Sigmoid colon (tissue), 7 donors: ENCODE measurements around the gene BBC3. TPM values are rescaled to one million over a fixed set of nuclear protein-coding genes. Genes with fewer than 3 reads are reported as not detected.
A peak's percentile ranks its signal among the peaks of the same experiment; 100 is the strongest.

Source experiments
- DNase-seq: peaks from one replicate; pipeline ENCODE4 v3.0.0-alpha.2; 2019
- H3K27ac ChIP-seq, 4 donors: fragments of 200-600 bp; sonication (generic); one replicate each; pipeline ENCODE4 v1.5.1; 2016 to 2019; ENCODE audit warnings: mild to moderate bottlenecking in 1 of 4
- H3K27me3 ChIP-seq, 3 donors: fragments of 200-600 bp; sonication (generic); one replicate each; pipeline ENCODE4 v1.5.1; 2019; ENCODE audit warnings: mild to moderate bottlenecking in 1 of 3
- H3K36me3 ChIP-seq, 4 donors: fragments of 200-600 bp; sonication (generic); one replicate each; pipeline ENCODE4 v1.5.1; 2016 to 2019
- H3K4me1 ChIP-seq, 4 donors: fragments of 200-600 bp; sonication (generic); one replicate each; pipeline ENCODE4 v1.5.1; 2017 to 2019
- H3K4me3 ChIP-seq, 4 donors: fragments of 200-600 bp; sonication (generic); one replicate each; pipeline ENCODE4 v1.5.1; 2017 to 2019; ENCODE audit warnings: mild to moderate bottlenecking in 2 of 4, moderate library complexity in 1 of 4
- H3K9me3 ChIP-seq, 4 donors: fragments of 200-600 bp in 3 of 4; sonication (generic) in 3 of 4; one replicate each; pipeline versions ENCODE4 v1.5.1 to v1.6.1; 2013 to 2019
- EP300 ChIP-seq, 4 donors: sonication (generic); formaldehyde crosslinking; IDR thresholded peaks; one replicate each; pipeline ENCODE4 v1.6.1; 2017; ENCODE audit warnings: antibody characterized with exemption in 4 of 4
- POLR2A ChIP-seq, 2 donors: fragments of 450-650 bp; IDR thresholded peaks; one replicate each; pipeline ENCODE4 v1.6.1; 2016; ENCODE audit warnings: antibody characterized with exemption in 2 of 2, mild to moderate bottlenecking in 2 of 2, moderate library complexity in 2 of 2
- POLR2AphosphoS5 ChIP-seq, 4 donors: sonication (generic); formaldehyde crosslinking; IDR thresholded peaks; one replicate each; pipeline ENCODE4 v1.6.1; 2017; ENCODE audit warnings: antibody characterized with exemption in 4 of 4
- WGBS, 2 donors: extraction: QIAGEN DNeasy Blood & Tissue Kit; methylation state at CpG; one replicate each; pipeline ENCODE4 v1.1.7; 2013; 5-methylcytosine and 5-hydroxymethylcytosine counted together
- intact Hi-C: fragments of 100-400 bp; cut with DNase I; formaldehyde crosslinking; loops from one replicate; pipeline ENCODE4 v1.15.1; 2023
- polyA plus RNA-seq, 3 donors: library from polyadenylated mRNA; stranded (reverse); fragments of 200-250 nt; gene quantifications; one replicate each; pipeline ENCODE4 v1.2.3, GENCODE V29; 2013
- total RNA-seq, 4 donors: library from RNA; depleted of rRNA; stranded (reverse); fragments of >200 nt; gene quantifications; one replicate each; pipeline ENCODE4 v1.1.0, GENCODE V29; 2016
- TF ChIP-seq, protein P1 (sequence below), 4 experiments: fragments of 450-650 bp in 3 of 4; fragments of 200-600 bp in 1 of 4; IDR thresholded peaks; one replicate each; pipeline ENCODE4 v1.5.1; 2016 to 2019; ENCODE audit warnings: antibody characterized with exemption in 4 of 4, mild to moderate bottlenecking in 3 of 4, moderate library complexity in 2 of 4
- donor health status: healthy with polysubstance abuse.
- donor health status: Bipolar disorder and iron deficiency.
- donor health status: healthy.

The BBC3 gene
- total and polyA plus RNA-seq, 7 donors, result 2.5 to 39.5 (median 5.4) TPM

- Histone ChIP-seq H3K27ac (peak overlapping the region; percentile 88 to 98 (median 92)), H3K4me1 (peaks cover 0 to 35% (median 30%) of the 10 kb centered on the region in 4 donors), H3K9me3 (no peaks in the 10 kb centered on the region), H3K36me3 (peaks cover 19 to 53% (median 40%) of the 10 kb centered on the region in 4 donors), H3K4me3 (peak overlapping the region in 1 of 4 donors; percentile 55), H3K27me3 (no peaks in the 10 kb centered on the region)
- WGBS, 2 donors, result 92% methylated on average over 9 of the region's 9 CpGs
- intact Hi-C loops, result no loop called here
- TF ChIP-seq POLR2A (IDR thresholded peaks at IDR 0.05), result no peak
- TF ChIP-seq POLR2AphosphoS5 (IDR thresholded peaks at IDR 0.05), result no peak
- TF ChIP-seq, protein P1, sequence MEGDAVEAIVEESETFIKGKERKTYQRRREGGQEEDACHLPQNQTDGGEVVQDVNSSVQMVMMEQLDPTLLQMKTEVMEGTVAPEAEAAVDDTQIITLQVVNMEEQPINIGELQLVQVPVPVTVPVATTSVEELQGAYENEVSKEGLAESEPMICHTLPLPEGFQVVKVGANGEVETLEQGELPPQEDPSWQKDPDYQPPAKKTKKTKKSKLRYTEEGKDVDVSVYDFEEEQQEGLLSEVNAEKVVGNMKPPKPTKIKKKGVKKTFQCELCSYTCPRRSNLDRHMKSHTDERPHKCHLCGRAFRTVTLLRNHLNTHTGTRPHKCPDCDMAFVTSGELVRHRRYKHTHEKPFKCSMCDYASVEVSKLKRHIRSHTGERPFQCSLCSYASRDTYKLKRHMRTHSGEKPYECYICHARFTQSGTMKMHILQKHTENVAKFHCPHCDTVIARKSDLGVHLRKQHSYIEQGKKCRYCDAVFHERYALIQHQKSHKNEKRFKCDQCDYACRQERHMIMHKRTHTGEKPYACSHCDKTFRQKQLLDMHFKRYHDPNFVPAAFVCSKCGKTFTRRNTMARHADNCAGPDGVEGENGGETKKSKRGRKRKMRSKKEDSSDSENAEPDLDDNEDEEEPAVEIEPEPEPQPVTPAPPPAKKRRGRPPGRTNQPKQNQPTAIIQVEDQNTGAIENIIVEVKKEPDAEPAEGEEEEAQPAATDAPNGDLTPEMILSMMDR (IDR thresholded peaks at IDR 0.05), result no peak
- TF ChIP-seq EP300 (IDR thresholded peaks at IDR 0.05), result no peak
- DNase-seq, result no peak
Observed at GRCh38 chr19:47258434-47258833, 27.4 kb upstream of the BBC3 start.

DNA sequence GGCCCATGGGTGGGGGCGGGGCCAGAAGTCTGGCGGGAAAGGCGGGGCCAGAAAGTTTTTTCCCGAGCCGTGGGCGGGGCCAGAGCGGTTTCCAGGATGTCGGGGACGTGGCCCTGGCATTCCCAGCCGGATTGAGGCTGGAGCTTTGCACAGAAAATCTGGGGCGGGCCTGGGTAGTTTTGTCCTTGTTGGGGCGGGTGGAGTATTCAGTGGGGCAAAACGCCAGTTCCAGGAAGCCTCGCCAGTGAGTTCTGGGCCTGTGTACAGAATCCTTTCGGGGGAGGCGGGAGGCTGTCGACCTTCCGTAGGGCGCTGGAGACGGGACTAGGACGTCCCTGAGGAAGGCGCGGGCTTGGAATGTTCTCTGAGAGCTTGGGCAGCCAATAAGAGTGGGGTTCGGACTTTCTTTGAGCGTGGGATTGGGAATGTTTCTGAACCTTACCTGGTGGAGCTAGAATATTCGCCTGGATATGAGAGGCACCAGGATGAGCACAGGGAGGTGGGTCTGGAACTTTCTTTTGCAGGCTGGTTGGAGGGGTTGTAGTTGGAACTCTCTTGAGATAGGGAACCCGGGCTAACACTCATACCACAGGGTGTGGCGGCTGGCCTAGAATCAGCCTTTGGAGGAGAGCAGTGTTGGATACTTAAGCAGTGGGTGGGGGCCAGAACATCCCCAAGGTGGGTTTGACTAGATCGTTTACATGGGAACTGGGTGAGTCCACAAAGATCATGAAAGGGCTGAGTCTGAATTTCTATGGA, 26.6 kb upstream of the BBC3 start:
- WGBS, 2 donors, result 3 to 8% methylated on average over 29 of the region's 29 CpGs
- TF ChIP-seq EP300 (IDR thresholded peaks at IDR 0.05) (peak in 2 of 4 donors; percentile 6 to 45), POLR2A (IDR thresholded peaks at IDR 0.05) (no peak), POLR2AphosphoS5 (IDR thresholded peaks at IDR 0.05) (peak; percentile 47 to 79 (median 58))
- TF ChIP-seq, protein P1 (IDR thresholded peaks at IDR 0.05), result no peak
- H3K4me1 ChIP-seq, result peaks cover 0 to 35% (median 30%) of the 10 kb centered on the region in 4 donors
- H3K9me3 ChIP-seq, result no peaks in the 10 kb centered on the region
- peak; percentile 81 for DNase-seq
- H3K36me3 ChIP-seq, result peaks cover 19 to 45% (median 32%) of the 10 kb centered on the region in 4 donors
- intact Hi-C loops, result loop anchor here (1.0 kb wide), 1 partner anchor 16 kb away; no protein-coding TSS in a partner anchor
- peak overlapping the region; percentile 88 to 98 (median 92) for H3K27ac ChIP-seq
- H3K27me3 ChIP-seq, result no peaks in the 10 kb centered on the region
- peak overlapping the region; percentile 30 to 69 (median 58) for H3K4me3 ChIP-seq

- Histone ChIP-seq H3K4me3 (peak overlapping the region; percentile 55 to 73 (median 65)), H3K9me3 (no peaks in the 10 kb centered on the region), H3K36me3 (peaks cover 19 to 37% (median 29%) of the 10 kb centered on the region in 4 donors), H3K27me3 (no peaks in the 10 kb centered on the region), H3K27ac (peak overlapping the region; percentile 88 to 98 (median 92)), H3K4me1 (peaks cover 0 to 35% (median 30%) of the 10 kb centered on the region in 4 donors)
- intact Hi-C loops, result loop anchor here (1.0 kb wide), 1 partner anchor 16 kb away; no protein-coding TSS in a partner anchor
- DNase-seq, result peak; percentile 100
- TF ChIP-seq POLR2A (IDR thresholded peaks at IDR 0.05) (no peak), EP300 (IDR thresholded peaks at IDR 0.05) (no peak), POLR2AphosphoS5 (IDR thresholded peaks at IDR 0.05) (no peak)
- TF ChIP-seq, protein P1 (IDR thresholded peaks at IDR 0.05), result no peak
- 0 to 1% methylated on average over 52 of the region's 52 CpGs for WGBS, 2 donors
Observed at GRCh38 chr19:47256693-47257410, 25.9 kb upstream of the BBC3 start.

- Histone ChIP-seq H3K9me3 (no peaks in the 10 kb centered on the region), H3K36me3 (peaks cover 16 to 30% (median 26%) of the 10 kb centered on the region in 4 donors), H3K4me1 (peaks cover 0 to 35% (median 30%) of the 10 kb centered on the region in 4 donors), H3K27me3 (no peaks in the 10 kb centered on the region), H3K27ac (peak within 1 kb of the TSS; percentile 88 to 98 (median 92)), H3K4me3 (peak within 1 kb of the TSS; percentile 55 to 73 (median 65))
- WGBS, 2 donors, result 12 to 16% methylated on average over 60 of the region's 60 CpGs
- DNase-seq, result peak; percentile 99
- intact Hi-C loops, result no loop called here
- TF ChIP-seq EP300 (IDR thresholded peaks at IDR 0.05) (peak in 1 of 4 donors; percentile 90), POLR2AphosphoS5 (IDR thresholded peaks at IDR 0.05) (peak; percentile 97 to 99 (median 98)), POLR2A (IDR thresholded peaks at IDR 0.05) (peak; percentile 90 to 94)
- TF ChIP-seq, protein P1 (IDR thresholded peaks at IDR 0.05), result no peak
Observed at GRCh38 chr19:47255879-47256692, 25.1 kb upstream of the BBC3 start, which contains the start of gene CCDC9. CCDC9 (plus strand) TSS chr19:47256525; CDS start chr19:47258401, 1,876 bp downstream.
